HCT116 (cell line): ENCODE data around the gene TARS2.

Experiments used
- FOSL1 ChIP-seq: IDR thresholded peaks from 2 replicates; pipeline ENCODE4 v1.6.1; 2012; ENCODE audit warnings: low read depth
- TCF7L2 ChIP-seq: IDR thresholded peaks from 2 replicates; pipeline ENCODE4 v1.7.0; 2011; ENCODE audit warnings: borderline replicate concordance, inconsistent platforms; ENCODE audit not compliant: insufficient read depth, insufficient read length; ENCODE audit errors: extremely low read depth
- TF ChIP-seq, protein P1 (sequence below): IDR thresholded peaks from 2 replicates; pipeline ENCODE4 v1.6.1; 2012

GRCh38 chr1:150513351-150513791 lies 26.2 kb downstream of the TARS2 start:
- no peak for TF ChIP-seq TCF7L2
- TF ChIP-seq FOSL1, result no peak
- TF ChIP-seq, protein P1, sequence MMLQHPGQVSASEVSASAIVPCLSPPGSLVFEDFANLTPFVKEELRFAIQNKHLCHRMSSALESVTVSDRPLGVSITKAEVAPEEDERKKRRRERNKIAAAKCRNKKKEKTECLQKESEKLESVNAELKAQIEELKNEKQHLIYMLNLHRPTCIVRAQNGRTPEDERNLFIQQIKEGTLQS, result no peak
